ENCODE measurements around the gene INTS11.

INTS11 gene

DNA sequence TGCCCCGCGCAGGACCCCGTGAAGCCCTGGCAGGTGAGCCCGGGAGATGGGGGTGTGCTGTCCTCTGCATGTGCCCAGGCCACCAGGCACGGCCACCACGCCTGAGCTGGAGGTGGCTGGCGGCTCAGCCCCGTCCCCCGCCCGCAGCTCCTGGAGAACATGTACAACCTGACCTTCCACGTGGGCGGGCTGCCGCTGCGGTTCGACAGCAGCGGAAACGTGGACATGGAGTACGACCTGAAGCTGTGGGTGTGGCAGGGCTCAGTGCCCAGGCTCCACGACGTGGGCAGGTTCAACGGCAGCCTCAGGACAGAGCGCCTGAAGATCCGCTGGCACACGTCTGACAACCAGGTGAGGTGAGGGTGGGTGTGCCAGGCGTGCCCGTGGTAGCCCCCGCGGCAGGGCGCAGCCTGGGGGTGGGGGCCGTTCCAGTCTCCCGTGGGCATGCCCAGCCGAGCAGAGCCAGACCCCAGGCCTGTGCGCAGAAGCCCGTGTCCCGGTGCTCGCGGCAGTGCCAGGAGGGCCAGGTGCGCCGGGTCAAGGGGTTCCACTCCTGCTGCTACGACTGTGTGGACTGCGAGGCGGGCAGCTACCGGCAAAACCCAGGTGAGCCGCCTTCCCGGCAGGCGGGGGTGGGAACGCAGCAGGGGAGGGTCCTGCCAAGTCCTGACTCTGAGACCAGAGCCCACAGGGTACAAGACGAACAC lies 8.5 kb upstream of the INTS11 start:
- no peak overlapping the region for H2BK12ac ChIP-seq (ENCODE audit: low read length in 2 of 2)
- peaks cover 8% of the 10 kb centered on the region for H3K79me1 ChIP-seq (replicated peaks; ENCODE audit: low read length, poor library complexity, severe bottlenecking)
- 93% methylated on average over 48 of the region's 48 CpGs for WGBS
- no peak overlapping the region for H2AK5ac ChIP-seq (ENCODE audit: low read length, severe bottlenecking)
- no peaks in the 10 kb centered on the region for H3K9me3 ChIP-seq (ENCODE audit: control insufficient read depth, low read length)
- H3K27ac ChIP-seq (ENCODE audit: low read length, poor library complexity, severe bottlenecking): no peak overlapping the region
- H3K4ac ChIP-seq (ENCODE audit: low read depth in 1 of 2, low read length in 2 of 2): no peak overlapping the region
- H4K8ac ChIP-seq (ENCODE audit: low read length): no peak overlapping the region
- H2BK15ac ChIP-seq (ENCODE audit: low read depth, poor library complexity, severe bottlenecking): no peak overlapping the region
- no peak overlapping the region for H3K23ac ChIP-seq (ENCODE audit: low read length in 2 of 2)
- H3K4me1 ChIP-seq (ENCODE audit: control insufficient read depth, insufficient read depth, low read depth, low read length): peaks cover 33% of the 10 kb centered on the region
- H2BK120ac ChIP-seq (ENCODE audit: low read depth, low read length): no peak overlapping the region
- no peaks in the 10 kb centered on the region for H3K27me3 ChIP-seq (ENCODE audit: control insufficient read depth in 1 of 2, insufficient read depth in 1 of 2, low read length in 2 of 2)
- H3K4me2 ChIP-seq (ENCODE audit: low read length, poor library complexity, severe bottlenecking): no peak overlapping the region
- H3K18ac ChIP-seq (ENCODE audit: low read depth in 1 of 2, low read length in 2 of 2): no peak overlapping the region
- no peak for DNase-seq
- no peak overlapping the region for H2AFZ ChIP-seq (ENCODE audit: low read depth, low read length)
- H3K14ac ChIP-seq (ENCODE audit: low read length in 2 of 2): no peak overlapping the region
- H4K91ac ChIP-seq (ENCODE audit: low read length): peak overlapping the region; percentile 58
- no peak overlapping the region for H3K4me3 ChIP-seq (ENCODE audit: insufficient read depth in 1 of 2, low read depth in 1 of 2, low read length in 2 of 2)
- no peak overlapping the region for H3K9ac ChIP-seq (ENCODE audit: low read length)
- no peak overlapping the region for H2BK5ac ChIP-seq (ENCODE audit: low read depth, low read length, poor library complexity, severe bottlenecking)
- peaks cover 0 to 88% of the 10 kb centered on the region in 2 experiments for H3K36me3 ChIP-seq (ENCODE audit: control insufficient read depth in 1 of 2, insufficient read depth in 2 of 2, low read depth in 1 of 2, low read length in 2 of 2)

DNA sequence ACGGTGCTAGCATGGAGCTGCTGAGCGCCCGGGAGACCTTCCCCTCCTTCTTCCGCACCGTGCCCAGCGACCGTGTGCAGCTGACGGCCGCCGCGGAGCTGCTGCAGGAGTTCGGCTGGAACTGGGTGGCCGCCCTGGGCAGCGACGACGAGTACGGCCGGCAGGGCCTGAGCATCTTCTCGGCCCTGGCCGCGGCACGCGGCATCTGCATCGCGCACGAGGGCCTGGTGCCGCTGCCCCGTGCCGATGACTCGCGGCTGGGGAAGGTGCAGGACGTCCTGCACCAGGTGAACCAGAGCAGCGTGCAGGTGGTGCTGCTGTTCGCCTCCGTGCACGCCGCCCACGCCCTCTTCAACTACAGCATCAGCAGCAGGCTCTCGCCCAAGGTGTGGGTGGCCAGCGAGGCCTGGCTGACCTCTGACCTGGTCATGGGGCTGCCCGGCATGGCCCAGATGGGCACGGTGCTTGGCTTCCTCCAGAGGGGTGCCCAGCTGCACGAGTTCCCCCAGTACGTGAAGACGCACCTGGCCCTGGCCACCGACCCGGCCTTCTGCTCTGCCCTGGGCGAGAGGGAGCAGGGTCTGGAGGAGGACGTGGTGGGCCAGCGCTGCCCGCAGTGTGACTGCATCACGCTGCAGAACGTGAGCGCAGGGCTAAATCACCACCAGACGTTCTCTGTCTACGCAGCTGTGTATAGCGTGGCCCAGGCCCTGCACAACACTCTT lies 7.7 kb upstream of the INTS11 start:
- Histone ChIP-seq H3K18ac (ENCODE audit: low read depth in 1 of 2, low read length in 2 of 2) (no peak overlapping the region), H2BK15ac (ENCODE audit: low read depth, poor library complexity, severe bottlenecking) (no peak overlapping the region), H3K27ac (ENCODE audit: low read length, poor library complexity, severe bottlenecking) (no peak overlapping the region), H3K4ac (ENCODE audit: low read depth in 1 of 2, low read length in 2 of 2) (no peak overlapping the region), H3K79me1 (replicated peaks; ENCODE audit: low read length, poor library complexity, severe bottlenecking) (peaks cover 9% of the 10 kb centered on the region), H3K9ac (ENCODE audit: low read length) (no peak overlapping the region), H4K8ac (ENCODE audit: low read length) (peak overlapping the region; percentile 29), H3K23ac (ENCODE audit: low read length in 2 of 2) (no peak overlapping the region), H2AFZ (ENCODE audit: low read depth, low read length) (no peak overlapping the region), H2BK12ac (ENCODE audit: low read length in 2 of 2) (no peak overlapping the region), H3K14ac (ENCODE audit: low read length in 2 of 2) (no peak overlapping the region), H3K36me3 (ENCODE audit: control insufficient read depth in 1 of 2, insufficient read depth in 2 of 2, low read depth in 1 of 2, low read length in 2 of 2) (peaks cover 7 to 88% of the 10 kb centered on the region in 2 experiments), H3K9me3 (ENCODE audit: control insufficient read depth, low read length) (no peaks in the 10 kb centered on the region), H4K91ac (ENCODE audit: low read length) (peak overlapping the region; percentile 58), H3K4me1 (ENCODE audit: control insufficient read depth, insufficient read depth, low read depth, low read length) (peaks cover 33% of the 10 kb centered on the region), H2BK5ac (ENCODE audit: low read depth, low read length, poor library complexity, severe bottlenecking) (no peak overlapping the region), H3K27me3 (ENCODE audit: control insufficient read depth in 1 of 2, insufficient read depth in 1 of 2, low read length in 2 of 2) (no peaks in the 10 kb centered on the region), H2AK5ac (ENCODE audit: low read length, severe bottlenecking) (no peak overlapping the region), H3K4me2 (ENCODE audit: low read length, poor library complexity, severe bottlenecking) (no peak overlapping the region), H2BK120ac (ENCODE audit: low read depth, low read length) (no peak overlapping the region), H3K4me3 (ENCODE audit: insufficient read depth in 1 of 2, low read depth in 1 of 2, low read length in 2 of 2) (no peak overlapping the region)
- no peak for DNase-seq
- WGBS: 85% methylated on average over 54 of the region's 57 CpGs

DNA sequence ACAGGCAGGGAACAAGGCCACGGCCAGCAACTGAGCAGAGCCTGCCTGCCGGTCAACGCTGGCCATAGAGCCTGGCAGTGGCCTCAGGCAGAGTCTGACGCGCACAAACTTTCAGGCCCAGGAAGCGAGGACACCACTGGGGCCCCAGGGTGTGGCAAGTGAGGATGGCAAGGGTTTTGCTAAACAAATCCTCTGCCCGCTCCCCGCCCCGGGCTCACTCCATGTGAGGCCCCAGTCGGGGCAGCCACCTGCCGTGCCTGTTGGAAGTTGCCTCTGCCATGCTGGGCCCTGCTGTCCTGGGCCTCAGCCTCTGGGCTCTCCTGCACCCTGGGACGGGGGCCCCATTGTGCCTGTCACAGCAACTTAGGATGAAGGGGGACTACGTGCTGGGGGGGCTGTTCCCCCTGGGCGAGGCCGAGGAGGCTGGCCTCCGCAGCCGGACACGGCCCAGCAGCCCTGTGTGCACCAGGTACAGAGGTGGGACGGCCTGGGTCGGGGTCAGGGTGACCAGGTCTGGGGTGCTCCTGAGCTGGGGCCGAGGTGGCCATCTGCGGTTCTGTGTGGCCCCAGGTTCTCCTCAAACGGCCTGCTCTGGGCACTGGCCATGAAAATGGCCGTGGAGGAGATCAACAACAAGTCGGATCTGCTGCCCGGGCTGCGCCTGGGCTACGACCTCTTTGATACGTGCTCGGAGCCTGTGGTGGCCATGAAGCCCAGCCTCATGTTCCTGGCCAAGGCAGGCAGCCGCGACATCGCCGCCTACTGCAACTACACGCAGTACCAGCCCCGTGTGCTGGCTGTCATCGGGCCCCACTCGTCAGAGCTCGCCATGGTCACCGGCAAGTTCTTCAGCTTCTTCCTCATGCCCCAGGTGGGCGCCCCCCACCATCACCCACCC lies 6.9 kb upstream of the INTS11 start, which contains the start of gene TAS1R3:
TSS of gene TAS1R3 (plus strand) at position 213 of the 898 bp plus-strand sequence. CDS start at position 279, 66 bp downstream.
- H2BK12ac ChIP-seq (ENCODE audit: low read length in 2 of 2): peak within 1 kb of the TSS in 1 of 2 experiments; percentile 8
- no peak within 1 kb of the TSS for H3K23ac ChIP-seq (ENCODE audit: low read length in 2 of 2)
- H3K14ac ChIP-seq (ENCODE audit: low read length in 2 of 2): no peak within 1 kb of the TSS
- H2AFZ ChIP-seq (ENCODE audit: low read depth, low read length): no peak within 1 kb of the TSS
- peak within 1 kb of the TSS in 1 of 2 experiments; percentile 28 for H3K18ac ChIP-seq (ENCODE audit: low read depth in 1 of 2, low read length in 2 of 2)
- no peak within 1 kb of the TSS for H2BK15ac ChIP-seq (ENCODE audit: low read depth, poor library complexity, severe bottlenecking)
- no peak within 1 kb of the TSS for H3K4ac ChIP-seq (ENCODE audit: low read depth in 1 of 2, low read length in 2 of 2)
- H3K27ac ChIP-seq (ENCODE audit: low read length, poor library complexity, severe bottlenecking): no peak within 1 kb of the TSS
- H2BK5ac ChIP-seq (ENCODE audit: low read depth, low read length, poor library complexity, severe bottlenecking): no peak within 1 kb of the TSS
- peak within 1 kb of the TSS; percentile 6 for H3K4me2 ChIP-seq (ENCODE audit: low read length, poor library complexity, severe bottlenecking)
- H2BK120ac ChIP-seq (ENCODE audit: low read depth, low read length): no peak within 1 kb of the TSS
- H4K91ac ChIP-seq (ENCODE audit: low read length): peak within 1 kb of the TSS; percentile 18
- WGBS: 88% methylated on average over 41 of the region's 41 CpGs
- H2AK5ac ChIP-seq (ENCODE audit: low read length, severe bottlenecking): no peak within 1 kb of the TSS
- H3K27me3 ChIP-seq (ENCODE audit: control insufficient read depth in 1 of 2, insufficient read depth in 1 of 2, low read length in 2 of 2): no peaks in the 10 kb centered on the region
- H4K8ac ChIP-seq (ENCODE audit: low read length): peak within 1 kb of the TSS; percentile 32
- H3K79me1 ChIP-seq (replicated peaks; ENCODE audit: low read length, poor library complexity, severe bottlenecking): peaks cover 14% of the 10 kb centered on the region
- H3K9ac ChIP-seq (ENCODE audit: low read length): peak within 1 kb of the TSS; percentile 65
- no peaks in the 10 kb centered on the region for H3K9me3 ChIP-seq (ENCODE audit: control insufficient read depth, low read length)
- no peak for DNase-seq
- H3K36me3 ChIP-seq (ENCODE audit: control insufficient read depth in 1 of 2, insufficient read depth in 2 of 2, low read depth in 1 of 2, low read length in 2 of 2): peaks cover 12 to 88% of the 10 kb centered on the region in 2 experiments
- H3K4me3 ChIP-seq (ENCODE audit: insufficient read depth in 1 of 2, low read depth in 1 of 2, low read length in 2 of 2): peak within 1 kb of the TSS in 1 of 2 experiments; percentile 30
- H3K4me1 ChIP-seq (ENCODE audit: control insufficient read depth, insufficient read depth, low read depth, low read length): peaks cover 37% of the 10 kb centered on the region
